Mesenchymal stem cell (in vitro differentiated cells and primary cell): Measurements from ENCODE around the gene LRSAM1.

Experiments
- DNase-seq: peaks from one replicate; pipeline ENCODE4 v3.0.0-alpha.2; 2013
- H2AFZ ChIP-seq: one replicate; pipeline ENCODE4 v1.6.1; 2013; ENCODE audit warnings: low read depth, mild to moderate bottlenecking, control low read depth, inconsistent platforms, low read length, moderate library complexity
- H2AK5ac ChIP-seq: 2 replicates; pipeline ENCODE4 v1.6.1; 2013; ENCODE audit warnings: low read length, moderate library complexity, mild to moderate bottlenecking, inconsistent platforms; ENCODE audit not compliant: severe bottlenecking
- H2BK120ac ChIP-seq: one replicate; pipeline ENCODE4 v1.6.1; 2013; ENCODE audit warnings: low read depth, mild to moderate bottlenecking, inconsistent platforms, low read length, moderate library complexity
- H2BK12ac ChIP-seq, 2 experiments: one replicate each; pipeline ENCODE4 v1.6.1; 2013; ENCODE audit warnings: inconsistent platforms in 2 of 2, low read length in 2 of 2, mild to moderate bottlenecking in 2 of 2, moderate library complexity in 2 of 2, control low read depth in 1 of 2
- H2BK15ac ChIP-seq: one replicate; pipeline ENCODE4 v1.6.1; 2013; ENCODE audit warnings: mild to moderate bottlenecking, low read depth, inconsistent platforms; ENCODE audit not compliant: poor library complexity, severe bottlenecking
- H2BK5ac ChIP-seq: 2 replicates; pipeline ENCODE4 v1.6.1; 2013; ENCODE audit warnings: low read depth, mild to moderate bottlenecking, low read length, control low read depth, inconsistent platforms; ENCODE audit not compliant: poor library complexity, severe bottlenecking
- H3K14ac ChIP-seq, 2 experiments: one replicate each; pipeline ENCODE4 v1.6.1; 2013; ENCODE audit warnings: inconsistent platforms in 2 of 2, low read length in 2 of 2, control low read depth in 1 of 2, mild to moderate bottlenecking in 1 of 2, moderate library complexity in 1 of 2
- H3K18ac ChIP-seq, 2 experiments: one replicate each; pipeline ENCODE4 v1.6.1; 2013; ENCODE audit warnings: inconsistent platforms in 2 of 2, low read length in 2 of 2, control low read depth in 1 of 2, low read depth in 1 of 2, mild to moderate bottlenecking in 1 of 2
- H3K23ac ChIP-seq, 2 experiments: one replicate each; pipeline ENCODE4 v1.6.1; 2013; ENCODE audit warnings: inconsistent platforms in 2 of 2, low read length in 2 of 2, mild to moderate bottlenecking in 2 of 2, moderate library complexity in 2 of 2, control low read depth in 1 of 2
- H3K27ac ChIP-seq: 2 replicates; pipeline ENCODE4 v1.5.1; 2013; ENCODE audit warnings: mild to moderate bottlenecking, moderate library complexity, low read length, control low read depth, inconsistent platforms; ENCODE audit not compliant: poor library complexity, severe bottlenecking
- H3K27me3 ChIP-seq, 2 experiments: 2 replicates each; pipeline versions ENCODE4 v1.6.1 to v1.7.0; 2013; ENCODE audit warnings: low read length in 2 of 2, mild to moderate bottlenecking in 2 of 2, moderate library complexity in 2 of 2, control low read depth in 1 of 2, inconsistent platforms in 1 of 2; ENCODE audit not compliant: control insufficient read depth in 1 of 2, insufficient read depth in 1 of 2
- H3K36me3 ChIP-seq, 2 experiments: 2 replicates each; pipeline versions ENCODE4 v1.6.1 to v1.7.0; 2013; ENCODE audit warnings: low read length in 2 of 2, control low read depth in 1 of 2, inconsistent platforms in 1 of 2, low read depth in 1 of 2, mild to moderate bottlenecking in 1 of 2; ENCODE audit not compliant: insufficient read depth in 2 of 2, control insufficient read depth in 1 of 2
- H3K4ac ChIP-seq, 2 experiments: one replicate each; pipeline ENCODE4 v1.6.1; 2013; ENCODE audit warnings: inconsistent platforms in 2 of 2, low read length in 2 of 2, mild to moderate bottlenecking in 2 of 2, moderate library complexity in 2 of 2, control low read depth in 1 of 2, low read depth in 1 of 2
- H3K4me1 ChIP-seq: 2 replicates; pipeline ENCODE4 v1.6.1; 2013; ENCODE audit warnings: low read depth, low read length, control low read depth; ENCODE audit not compliant: control insufficient read depth, insufficient read depth
- H3K4me2 ChIP-seq: 2 replicates; pipeline ENCODE4 v1.6.1; 2013; ENCODE audit warnings: low read length, mild to moderate bottlenecking, inconsistent platforms; ENCODE audit not compliant: poor library complexity, severe bottlenecking
- H3K4me3 ChIP-seq, 2 experiments: 2 replicates each; pipeline versions ENCODE4 v1.5.1 to v1.7.0; 2013; ENCODE audit warnings: low read length in 2 of 2, mild to moderate bottlenecking in 2 of 2, control low read depth in 1 of 2, low read depth in 1 of 2; ENCODE audit not compliant: insufficient read depth in 1 of 2
- H3K79me1 ChIP-seq: replicated peaks from 2 replicates; pipeline ENCODE4 v1.6.1; 2013; ENCODE audit warnings: mild to moderate bottlenecking, control low read depth, low read length, inconsistent platforms; ENCODE audit not compliant: poor library complexity, severe bottlenecking
- H3K9ac ChIP-seq: 2 replicates; pipeline ENCODE4 v1.7.0; 2013; ENCODE audit warnings: mild to moderate bottlenecking, low read length, moderate library complexity
- H3K9me3 ChIP-seq: 2 replicates; pipeline ENCODE4 v1.7.0; 2013; ENCODE audit warnings: mild to moderate bottlenecking, low read length; ENCODE audit not compliant: control insufficient read depth
- H4K8ac ChIP-seq: one replicate; pipeline ENCODE4 v1.6.1; 2013; ENCODE audit warnings: inconsistent platforms, mild to moderate bottlenecking, low read length, moderate library complexity
- H4K91ac ChIP-seq: one replicate; pipeline ENCODE4 v1.6.1; 2013; ENCODE audit warnings: mild to moderate bottlenecking, low read length, inconsistent platforms
- WGBS: methylation state at CpG from one replicate; pipeline ENCODE4 v1.1.7; 2013; ENCODE audit warnings: mixed read lengths; 5-methylcytosine and 5-hydroxymethylcytosine counted together

The LRSAM1 gene

GRCh38 chr9:127546125-127546832 lies 95.0 kb downstream of the LRSAM1 start:
- WGBS = 87% methylated on average over 14 of the region's 14 CpGs
- Histone ChIP-seq H3K4me2 (peak overlapping the region; percentile 29), H4K91ac (peak overlapping the region; percentile 5), H3K9me3 (no peaks in the 10 kb centered on the region), H2BK120ac (no peak overlapping the region), H3K14ac (peak overlapping the region in 1 of 2 experiments; percentile 77), H3K79me1 (no peaks in the 10 kb centered on the region), H3K4me3 (no peak overlapping the region), H4K8ac (peak overlapping the region; percentile 48), H2BK5ac (peak overlapping the region; percentile 68), H3K36me3 (peaks cover 54 to 56% of the 10 kb centered on the region in 2 experiments), H2BK15ac (peak overlapping the region; percentile 26), H2AFZ (no peak overlapping the region), H3K23ac (no peak overlapping the region), H2BK12ac (peak overlapping the region in 1 of 2 experiments; percentile 64), H3K27me3 (no peaks in the 10 kb centered on the region), H2AK5ac (peak overlapping the region; percentile 85), H3K4me1 (peaks cover 71% of the 10 kb centered on the region), H3K27ac (peak overlapping the region; percentile 89), H3K9ac (peak overlapping the region; percentile 36), H3K18ac (peak overlapping the region; percentile 30 to 59), H3K4ac (peak overlapping the region in 1 of 2 experiments; percentile 49)
- no peak for DNase-seq

DNA sequence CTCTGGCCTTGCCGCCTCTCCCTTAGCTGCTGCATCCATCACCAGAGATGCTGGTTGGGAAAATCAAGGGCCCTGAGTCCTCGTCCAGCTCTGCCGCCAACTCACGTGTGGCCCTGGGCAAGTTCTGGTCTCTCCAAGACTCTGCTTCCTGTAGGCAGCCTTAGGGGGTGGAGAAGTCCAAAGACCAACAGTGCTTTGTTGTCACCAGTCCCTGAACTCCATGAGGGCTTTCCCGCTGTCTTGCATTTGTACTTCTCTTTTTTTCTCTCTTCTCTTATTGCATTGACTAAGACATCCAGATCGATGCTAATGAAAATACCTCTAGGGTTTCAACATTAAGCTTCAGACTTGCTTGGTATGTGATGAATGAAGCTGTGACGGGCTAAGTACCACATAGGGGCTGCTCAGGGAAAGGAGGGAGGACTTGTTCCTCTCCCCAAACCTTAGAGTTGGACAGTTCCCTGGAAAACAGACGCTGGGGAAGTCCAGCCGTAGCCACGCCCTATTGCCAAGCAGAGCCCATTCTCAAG lies 97.1 kb downstream of the LRSAM1 start:
- no peak overlapping the region for H2AFZ ChIP-seq
- H3K79me1 ChIP-seq = no peaks in the 10 kb centered on the region
- peak overlapping the region; percentile 38 for H2BK15ac ChIP-seq
- H3K4me1 ChIP-seq = peaks cover 62% of the 10 kb centered on the region
- H2BK5ac ChIP-seq = no peak overlapping the region
- H4K91ac ChIP-seq = no peak overlapping the region
- H4K8ac ChIP-seq = no peak overlapping the region
- H3K18ac ChIP-seq = no peak overlapping the region
- no peak overlapping the region for H2BK12ac ChIP-seq
- H3K9me3 ChIP-seq = no peaks in the 10 kb centered on the region
- WGBS = 97% methylated on average over 8 of the region's 10 CpGs
- H3K23ac ChIP-seq = peak overlapping the region in 1 of 2 experiments; percentile 46
- no peak overlapping the region for H3K4me2 ChIP-seq
- H3K27me3 ChIP-seq = no peaks in the 10 kb centered on the region
- no peak overlapping the region for H3K9ac ChIP-seq
- H3K27ac ChIP-seq = peak overlapping the region; percentile 20
- no peak overlapping the region for H3K4ac ChIP-seq
- no peak overlapping the region for H3K14ac ChIP-seq
- no peak overlapping the region for H2BK120ac ChIP-seq
- no peak overlapping the region for H3K4me3 ChIP-seq
- peaks cover 48 to 50% of the 10 kb centered on the region in 2 experiments for H3K36me3 ChIP-seq
- H2AK5ac ChIP-seq = no peak overlapping the region
- DNase-seq = no peak

GRCh38 chr9:127549218-127549617 lies 97.9 kb downstream of the LRSAM1 start:
- H3K36me3 ChIP-seq = peaks cover 45 to 49% of the 10 kb centered on the region in 2 experiments
- no peak for DNase-seq
- no peak overlapping the region for H2BK120ac ChIP-seq
- H3K4me1 ChIP-seq = peaks cover 64% of the 10 kb centered on the region
- no peak overlapping the region for H4K91ac ChIP-seq
- no peak overlapping the region for H2BK5ac ChIP-seq
- H3K18ac ChIP-seq = peak overlapping the region in 1 of 2 experiments; percentile 14
- H3K9ac ChIP-seq = no peak overlapping the region
- H3K27me3 ChIP-seq = no peaks in the 10 kb centered on the region
- no peak overlapping the region for H2AFZ ChIP-seq
- WGBS = 97% methylated on average over 10 of the region's 10 CpGs
- H4K8ac ChIP-seq = no peak overlapping the region
- H2BK12ac ChIP-seq = no peak overlapping the region
- H3K14ac ChIP-seq = peak overlapping the region in 1 of 2 experiments; percentile 88
- H3K79me1 ChIP-seq = no peaks in the 10 kb centered on the region
- no peak overlapping the region for H3K23ac ChIP-seq
- no peaks in the 10 kb centered on the region for H3K9me3 ChIP-seq
- no peak overlapping the region for H3K4me2 ChIP-seq
- H3K27ac ChIP-seq = no peak overlapping the region
- H2BK15ac ChIP-seq = no peak overlapping the region
- no peak overlapping the region for H3K4ac ChIP-seq
- H3K4me3 ChIP-seq = no peak overlapping the region
- no peak overlapping the region for H2AK5ac ChIP-seq

DNA sequence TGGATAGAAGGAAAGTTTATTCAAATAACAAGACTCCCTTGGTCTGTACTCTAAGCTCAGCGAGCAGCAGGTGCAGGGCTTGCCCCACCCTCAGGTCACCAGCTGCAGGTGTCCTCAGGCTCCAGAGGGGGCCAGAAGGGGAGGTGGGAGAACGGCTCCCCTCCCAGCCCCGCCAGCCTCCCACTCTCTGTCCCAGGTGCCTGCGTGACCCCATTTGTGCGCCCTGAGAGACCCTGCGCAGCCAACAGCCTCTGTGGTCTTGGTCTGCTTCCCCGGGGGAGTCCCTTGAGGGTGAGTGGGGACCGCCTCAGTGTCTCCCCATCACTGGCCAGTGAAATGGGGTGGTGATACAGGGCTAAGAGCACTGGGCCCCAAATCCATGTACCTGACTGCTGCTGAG lies 98.4 kb downstream of the LRSAM1 start:
- Histone ChIP-seq H2BK15ac (no peak overlapping the region), H3K27me3 (no peaks in the 10 kb centered on the region), H2BK120ac (no peak overlapping the region), H2AFZ (no peak overlapping the region), H4K91ac (no peak overlapping the region), H3K18ac (peak overlapping the region in 1 of 2 experiments; percentile 28), H3K9me3 (no peaks in the 10 kb centered on the region), H2AK5ac (no peak overlapping the region), H3K4me2 (no peak overlapping the region), H3K23ac (no peak overlapping the region), H3K27ac (peak overlapping the region; percentile 4), H3K4me1 (peaks cover 63% of the 10 kb centered on the region), H3K79me1 (no peaks in the 10 kb centered on the region), H2BK5ac (no peak overlapping the region), H3K4ac (peak overlapping the region in 1 of 2 experiments; percentile 2), H3K4me3 (no peak overlapping the region), H3K36me3 (peaks cover 46 to 50% of the 10 kb centered on the region in 2 experiments), H2BK12ac (no peak overlapping the region), H4K8ac (no peak overlapping the region), H3K9ac (peak overlapping the region; percentile 9), H3K14ac (peak overlapping the region in 1 of 2 experiments; percentile 44)
- 93% methylated on average over 6 of the region's 8 CpGs for WGBS
- no peak for DNase-seq
